ENCODE results near the gene VCX2.
"Not testable (repeated sequence)": the region's sequence is repeated elsewhere in the genome, so short reads cannot be mapped to it uniquely, and the experiment has no call there.

VCX2 gene

DNA sequence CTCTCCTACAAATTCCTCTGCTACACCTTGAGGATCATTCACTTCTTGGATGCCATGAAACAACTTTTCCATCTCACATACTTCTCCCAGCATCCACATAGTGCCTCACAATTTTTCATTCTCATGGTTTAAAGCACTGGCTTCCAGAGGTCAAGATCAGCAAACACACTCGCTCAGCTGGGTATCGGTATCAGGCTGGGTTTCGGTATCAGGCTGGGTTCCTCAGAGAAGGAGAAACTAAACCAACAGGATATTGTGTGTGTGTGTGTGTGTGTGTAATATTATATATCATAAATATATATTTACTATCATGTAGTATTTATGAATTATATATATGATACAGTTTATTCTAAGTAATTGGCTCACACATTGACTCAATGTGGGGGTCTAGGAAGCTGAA is at the start of gene VCX2:
VCX2 (minus strand) TSS at position 99 of the 400 bp plus-strand sequence. CDS start 624 bp downstream, outside the sequence.
- DNase-seq: not testable (repeated sequence)

GRCh38 chrX:8204943-8205342 is 33.9 kb upstream of the VCX2 start:
- no peak for DNase-seq

- DNase-seq: no peak
Measured at GRCh38 chrX:8204169-8204935, 33.3 kb upstream of the VCX2 start.

DNA sequence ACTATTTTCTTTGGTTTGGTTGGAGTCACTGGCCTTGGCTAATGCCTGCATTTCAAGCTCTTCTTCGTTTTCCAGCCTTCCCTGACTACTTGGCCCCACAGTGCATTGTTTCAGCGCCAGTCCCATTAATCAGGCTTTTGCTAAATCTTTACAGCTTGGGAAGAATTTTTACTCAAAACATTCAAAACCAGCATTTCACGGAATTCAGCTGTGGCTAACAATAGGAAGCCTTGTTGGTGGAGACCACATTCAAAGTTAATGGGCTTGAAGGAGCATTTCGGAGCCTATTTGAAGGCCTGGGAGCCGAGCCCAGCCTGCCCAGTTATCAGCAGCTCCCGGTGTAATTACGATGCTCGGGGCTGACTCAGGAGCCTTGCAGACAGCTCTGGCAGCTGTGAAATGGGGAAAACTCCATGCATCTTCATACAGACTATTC is 30.8 kb upstream of the VCX2 start:
- DNase-seq: no peak

GRCh38 chrX:8196776-8197175 is 25.7 kb upstream of the VCX2 start:
- no peak for DNase-seq

DNA sequence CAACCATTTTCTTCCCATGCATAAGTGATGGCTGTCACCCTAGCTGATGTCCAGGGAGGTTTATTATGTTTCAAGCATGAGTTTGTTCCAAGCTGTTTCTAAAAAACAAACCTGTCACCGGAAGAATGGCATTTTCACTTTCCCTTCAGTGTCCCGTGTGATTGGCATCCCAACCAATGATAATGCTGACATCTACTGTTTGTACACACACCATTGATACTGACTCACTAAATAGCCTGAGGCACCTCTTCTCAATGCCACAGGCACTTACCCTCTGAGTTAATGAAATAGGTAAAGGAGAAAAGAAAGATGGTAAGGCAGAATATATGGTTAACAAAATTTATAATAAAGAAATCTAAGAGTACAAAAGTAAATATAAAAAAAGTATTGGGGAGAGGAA is 23.1 kb upstream of the VCX2 start:
- no peak for DNase-seq

GRCh38 chrX:8192276-8192675 is 21.2 kb upstream of the VCX2 start:
- no peak for DNase-seq

DNA sequence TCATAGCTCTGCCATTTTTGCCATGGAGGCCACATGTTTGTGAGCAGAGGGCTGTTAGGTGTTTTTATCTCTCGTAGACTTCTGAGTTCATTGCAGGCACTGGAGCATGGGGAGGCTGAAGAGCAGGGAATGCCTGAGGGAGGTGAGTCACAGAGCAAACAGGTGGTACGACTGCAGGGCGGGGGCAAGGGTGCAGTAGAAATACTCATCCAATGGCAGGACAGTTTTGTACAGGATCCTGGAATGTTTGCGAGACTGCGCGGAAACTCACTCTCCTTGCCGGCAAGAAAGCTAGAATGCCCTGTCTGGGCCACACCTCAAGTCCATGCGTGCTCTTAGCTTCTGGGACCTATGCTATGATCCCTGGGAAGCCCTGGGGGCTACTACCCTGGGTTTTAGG is 20.0 kb upstream of the VCX2 start:
- no peak for DNase-seq

GRCh38 chrX:8190341-8190830 is 19.3 kb upstream of the VCX2 start:
- no peak for DNase-seq

- no peak for DNase-seq
Measured at GRCh38 chrX:8189096-8189830, 18.2 kb upstream of the VCX2 start.

DNA sequence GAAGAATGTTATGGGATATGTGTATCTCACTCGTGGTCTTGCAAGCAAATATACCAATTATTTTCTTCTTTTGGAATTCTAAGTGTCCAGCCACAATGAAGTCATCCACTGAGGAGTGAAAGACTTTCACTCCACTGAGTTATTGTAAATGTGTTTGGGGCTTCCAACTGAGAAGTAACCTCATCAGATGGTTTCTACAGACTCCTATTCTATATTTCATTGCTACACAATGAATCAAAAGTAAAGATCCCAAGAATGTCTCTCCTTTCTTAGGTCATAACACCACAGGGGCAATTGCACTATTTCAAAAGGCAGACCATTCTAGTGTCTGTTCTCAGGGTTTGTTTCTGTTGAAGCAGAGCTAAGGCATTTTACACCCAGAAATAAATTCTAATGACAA is 12.3 kb upstream of the VCX2 start:
- no peak for DNase-seq

GRCh38 chrX:8179656-8180055 is 8.6 kb upstream of the VCX2 start:
- DNase-seq: no peak

GRCh38 chrX:8154011-8154410 is 17.1 kb downstream of the VCX2 start:
- not testable (repeated sequence) for DNase-seq

DNA sequence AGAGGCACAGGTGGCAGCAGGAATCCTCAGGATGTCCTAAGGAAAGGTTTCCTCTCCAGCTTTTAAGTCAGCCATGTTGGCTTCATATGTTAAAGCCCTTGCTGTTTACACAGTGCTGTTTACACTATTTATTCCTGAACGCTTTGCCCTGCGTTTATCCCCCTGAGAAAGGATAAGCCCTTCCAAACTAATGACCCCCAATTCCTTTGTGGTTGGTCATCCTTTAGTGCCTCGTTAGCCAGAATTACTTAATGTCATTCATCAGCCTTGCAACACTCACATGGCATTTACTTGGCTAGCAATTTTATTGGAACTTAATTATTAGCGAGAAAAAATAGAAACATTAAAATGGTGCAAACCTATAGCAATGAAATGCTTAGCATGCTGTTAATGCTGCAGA is 23.8 kb downstream of the VCX2 start:
- DNase-seq: no peak

DNA sequence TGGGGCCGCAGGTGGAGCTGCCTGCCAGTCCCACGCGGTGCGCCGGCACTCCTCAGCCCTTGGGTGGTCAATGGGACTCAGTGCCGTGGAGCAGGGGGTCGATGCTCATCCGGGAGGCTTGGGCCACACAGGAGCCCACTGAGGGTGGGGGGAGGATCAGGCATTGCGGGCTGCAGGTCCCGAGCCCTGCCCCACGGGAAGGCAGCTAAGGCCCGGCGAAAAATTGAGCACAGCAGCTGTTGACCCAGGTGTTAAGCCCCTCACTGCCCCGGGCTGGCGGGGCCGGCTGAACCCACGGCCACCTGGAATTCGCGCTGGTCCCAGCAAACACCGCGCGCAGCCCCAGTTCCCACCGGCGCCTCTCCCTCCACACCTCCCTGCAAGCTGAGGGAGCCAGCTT is 26.1 kb downstream of the VCX2 start:
- DNase-seq: no peak

- DNase-seq: no peak
Measured at GRCh38 chrX:8141896-8142295, 29.2 kb downstream of the VCX2 start.

DNA sequence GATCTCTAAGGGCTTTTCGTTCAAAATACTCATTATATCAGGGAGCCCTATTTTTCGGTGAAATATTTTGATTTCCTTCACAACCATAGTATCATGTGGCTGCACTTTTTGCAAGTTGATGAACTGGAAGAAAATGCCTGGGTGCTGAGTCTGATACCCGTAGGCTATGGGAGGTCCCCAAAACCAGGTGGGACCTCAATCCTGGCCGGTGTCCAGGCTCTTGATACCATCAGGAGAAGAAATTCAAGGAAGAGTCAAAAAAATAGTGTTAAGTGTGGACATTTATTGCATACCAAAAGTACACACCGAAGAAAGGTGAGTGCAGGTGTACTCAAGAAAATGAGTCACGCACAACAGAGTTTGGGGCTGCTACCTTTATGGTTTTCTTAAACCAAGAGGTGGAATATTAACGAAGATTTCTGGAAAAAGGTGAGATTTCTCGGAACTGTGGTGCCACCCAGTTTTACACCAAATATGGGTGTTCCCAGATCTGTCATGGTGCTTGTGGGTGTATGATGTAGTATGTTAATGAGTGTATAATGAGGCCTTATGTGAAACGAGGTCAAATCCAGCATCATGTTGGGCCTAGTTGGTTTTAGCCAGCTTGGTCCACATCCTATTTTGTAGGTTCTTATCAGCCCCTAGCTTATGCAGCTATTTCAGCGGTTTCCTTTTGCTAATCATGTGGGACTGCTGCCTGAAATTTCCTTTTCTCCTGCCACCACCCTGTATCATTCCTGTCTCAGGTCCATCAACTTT is 29.9 kb downstream of the VCX2 start:
- no peak for DNase-seq

DNA sequence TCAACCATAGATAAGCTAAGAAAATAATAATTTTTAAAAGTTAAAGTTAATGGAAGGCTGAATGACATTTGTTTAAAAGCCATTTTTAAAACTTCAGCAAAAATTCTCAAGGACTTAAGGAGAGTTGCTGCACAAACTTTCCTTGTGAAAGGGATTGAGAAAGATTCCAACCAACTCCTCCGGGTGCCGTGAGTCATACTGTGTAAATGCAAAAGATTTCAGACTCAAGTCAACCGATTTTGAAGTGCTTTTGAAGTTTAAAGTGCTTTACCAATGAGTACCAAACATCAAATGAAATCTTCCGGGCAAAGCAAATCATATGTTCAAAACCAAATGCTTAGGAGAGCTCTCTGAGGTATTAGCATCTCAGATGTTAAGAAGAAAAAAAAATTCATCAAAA is 31.4 kb downstream of the VCX2 start:
- DNase-seq: no peak

- DNase-seq: no peak
Measured at GRCh38 chrX:8138252-8138651, 32.8 kb downstream of the VCX2 start.

GRCh38 chrX:8126648-8127047 is 44.4 kb downstream of the VCX2 start:
- no peak for DNase-seq

DNA sequence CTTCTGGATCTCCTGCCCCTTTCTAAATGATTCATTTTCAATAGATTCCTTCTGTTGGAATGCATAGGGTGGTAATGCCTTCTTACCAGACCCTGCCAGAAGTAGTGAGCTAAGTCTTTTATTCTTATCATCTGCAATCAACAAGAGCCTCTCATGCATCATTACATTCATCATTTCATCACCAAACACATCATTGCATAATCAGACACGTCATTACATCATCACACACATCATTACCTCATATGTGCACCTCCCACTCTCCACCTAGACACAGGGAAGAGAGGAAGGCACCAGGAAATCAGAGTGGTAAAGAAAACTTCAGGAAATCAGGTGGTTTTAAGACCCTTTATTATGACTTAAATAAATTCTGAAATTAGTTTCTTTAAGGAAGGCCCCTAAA is 45.0 kb downstream of the VCX2 start:
- DNase-seq: no peak

DNA sequence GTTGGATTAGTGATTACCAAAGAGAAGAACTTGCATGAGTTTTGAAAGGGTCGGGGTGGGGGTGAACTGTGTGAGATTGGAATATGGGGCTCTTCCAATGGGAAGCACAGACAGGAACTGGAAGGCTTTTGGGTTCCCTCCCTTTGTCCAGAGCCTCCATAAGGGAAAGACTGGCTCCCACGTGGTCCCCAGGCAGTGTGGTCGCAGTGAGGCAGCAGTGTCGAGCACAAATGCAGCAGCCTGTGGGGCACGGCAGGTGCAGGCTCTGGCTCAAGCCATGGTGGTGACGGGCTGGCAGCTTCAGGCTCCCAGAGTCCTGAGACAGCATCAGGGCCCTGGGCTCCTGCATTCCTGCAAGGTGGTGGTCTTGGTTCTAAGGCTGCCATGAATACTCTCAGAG is 45.5 kb downstream of the VCX2 start:
- no peak for DNase-seq

- no peak for DNase-seq
Measured at GRCh38 chrX:8122538-8122937, 48.5 kb downstream of the VCX2 start.

DNA sequence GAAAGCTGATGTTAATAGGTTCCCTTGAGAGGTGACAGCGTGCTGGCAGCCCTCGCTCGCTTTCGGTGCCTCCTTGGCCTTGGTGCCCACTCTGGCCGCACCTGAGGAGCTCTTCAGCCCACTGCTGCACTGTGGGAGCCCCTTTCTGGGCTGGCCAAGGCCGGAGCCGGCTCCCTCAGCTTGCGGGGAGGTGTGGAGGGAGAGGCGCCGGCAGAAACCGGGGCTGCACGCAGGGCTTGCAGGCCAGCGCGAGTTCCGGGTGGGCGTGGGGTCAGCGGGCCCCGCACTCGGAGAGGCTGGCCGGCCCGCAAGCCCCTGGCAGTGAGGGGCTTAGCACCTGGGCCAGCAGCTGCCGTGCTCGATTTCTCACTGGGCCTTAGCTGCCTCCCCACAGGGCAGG is 49.7 kb downstream of the VCX2 start:
- not testable (repeated sequence) for DNase-seq
